ENCODE measurements around the gene TP53AIP1.

Gene TP53AIP1

GRCh38 chr11:128963744-128964325 lies 21.2 kb upstream of the TP53AIP1 start:
- Histone ChIP-seq H3K27ac (ENCODE audit: low read depth, low read length) (no peak overlapping the region), H3K4me1 (ENCODE audit: control insufficient read depth in 1 of 2, insufficient read depth in 2 of 2, low read length in 2 of 2) (peaks cover 5% of the 10 kb centered on the region in 2 donors), H3K9me3 (ENCODE audit: control insufficient read depth in 1 of 2, low read length in 2 of 2) (no peaks in the 10 kb centered on the region), H3K27me3 (ENCODE audit: control insufficient read depth in 1 of 2, insufficient read depth in 2 of 2, low read length in 2 of 2) (no peaks in the 10 kb centered on the region), H3K9ac (ENCODE audit: low read depth in 1 of 2, low read length in 2 of 2) (no peak overlapping the region), H3K36me3 (ENCODE audit: control insufficient read depth in 1 of 2, insufficient read depth in 2 of 2, low read length in 2 of 2) (peaks cover 4 to 33% of the 10 kb centered on the region in 2 donors), H3K4me3 (ENCODE audit: low read depth in 1 of 2, low read length in 2 of 2) (no peak overlapping the region)

GRCh38 chr11:128962896-128963295 lies 20.2 kb upstream of the TP53AIP1 start:
- peaks cover 5% of the 10 kb centered on the region in 2 donors for H3K4me1 ChIP-seq (ENCODE audit: control insufficient read depth in 1 of 2, insufficient read depth in 2 of 2, low read length in 2 of 2)
- no peak overlapping the region for H3K4me3 ChIP-seq (ENCODE audit: low read depth in 1 of 2, low read length in 2 of 2)

GRCh38 chr11:128961645-128962044 lies 19.0 kb upstream of the TP53AIP1 start:
- Histone ChIP-seq H3K27ac (ENCODE audit: low read depth, low read length) (no peak overlapping the region), H3K4me1 (ENCODE audit: control insufficient read depth in 1 of 2, insufficient read depth in 2 of 2, low read length in 2 of 2) (peaks cover 5% of the 10 kb centered on the region in 2 donors), H3K9me3 (ENCODE audit: control insufficient read depth in 1 of 2, low read length in 2 of 2) (no peaks in the 10 kb centered on the region), H3K9ac (ENCODE audit: low read depth in 1 of 2, low read length in 2 of 2) (no peak overlapping the region), H3K4me3 (ENCODE audit: low read depth in 1 of 2, low read length in 2 of 2) (no peak overlapping the region), H3K36me3 (ENCODE audit: control insufficient read depth in 1 of 2, insufficient read depth in 2 of 2, low read length in 2 of 2) (peaks cover 4 to 21% of the 10 kb centered on the region in 2 donors), H3K27me3 (ENCODE audit: control insufficient read depth in 1 of 2, insufficient read depth in 2 of 2, low read length in 2 of 2) (no peaks in the 10 kb centered on the region)

More at GRCh38 chr11:128962896-128963295, 20.2 kb upstream of the TP53AIP1 start:
- no peak overlapping the region for H3K27ac ChIP-seq (ENCODE audit: low read depth, low read length)
- H3K27me3 ChIP-seq (ENCODE audit: control insufficient read depth in 1 of 2, insufficient read depth in 2 of 2, low read length in 2 of 2), result no peaks in the 10 kb centered on the region
- H3K9ac ChIP-seq (ENCODE audit: low read depth in 1 of 2, low read length in 2 of 2), result no peak overlapping the region
- H3K9me3 ChIP-seq (ENCODE audit: control insufficient read depth in 1 of 2, low read length in 2 of 2), result no peaks in the 10 kb centered on the region
- H3K36me3 ChIP-seq (ENCODE audit: control insufficient read depth in 1 of 2, insufficient read depth in 2 of 2, low read length in 2 of 2), result peaks cover 4 to 26% of the 10 kb centered on the region in 2 donors

GRCh38 chr11:128957202-128957482 lies 14.5 kb upstream of the TP53AIP1 start:
- no peak overlapping the region for H3K27ac ChIP-seq (ENCODE audit: low read depth, low read length)
- peaks cover 0 to 12% of the 10 kb centered on the region in 2 donors for H3K36me3 ChIP-seq (ENCODE audit: control insufficient read depth in 1 of 2, insufficient read depth in 2 of 2, low read length in 2 of 2)
- H3K9ac ChIP-seq (ENCODE audit: low read depth in 1 of 2, low read length in 2 of 2), result no peak overlapping the region
- H3K9me3 ChIP-seq (ENCODE audit: control insufficient read depth in 1 of 2, low read length in 2 of 2), result no peaks in the 10 kb centered on the region
- H3K27me3 ChIP-seq (ENCODE audit: control insufficient read depth in 1 of 2, insufficient read depth in 2 of 2, low read length in 2 of 2), result no peaks in the 10 kb centered on the region
- no peaks in the 10 kb centered on the region for H3K4me1 ChIP-seq (ENCODE audit: control insufficient read depth in 1 of 2, insufficient read depth in 2 of 2, low read length in 2 of 2)
- H3K4me3 ChIP-seq (ENCODE audit: low read depth in 1 of 2, low read length in 2 of 2), result no peak overlapping the region

GRCh38 chr11:128956401-128957201 lies 13.9 kb upstream of the TP53AIP1 start:
- Histone ChIP-seq H3K27ac (ENCODE audit: low read depth, low read length) (no peak overlapping the region), H3K27me3 (ENCODE audit: control insufficient read depth in 1 of 2, insufficient read depth in 2 of 2, low read length in 2 of 2) (no peaks in the 10 kb centered on the region), H3K9ac (ENCODE audit: low read depth in 1 of 2, low read length in 2 of 2) (no peak overlapping the region), H3K36me3 (ENCODE audit: control insufficient read depth in 1 of 2, insufficient read depth in 2 of 2, low read length in 2 of 2) (peaks cover 0 to 12% of the 10 kb centered on the region in 2 donors), H3K4me1 (ENCODE audit: control insufficient read depth in 1 of 2, insufficient read depth in 2 of 2, low read length in 2 of 2) (no peaks in the 10 kb centered on the region), H3K9me3 (ENCODE audit: control insufficient read depth in 1 of 2, low read length in 2 of 2) (no peaks in the 10 kb centered on the region), H3K4me3 (ENCODE audit: low read depth in 1 of 2, low read length in 2 of 2) (no peak overlapping the region)

GRCh38 chr11:128955636-128956035 lies 13.0 kb upstream of the TP53AIP1 start:
- Histone ChIP-seq H3K9me3 (ENCODE audit: control insufficient read depth in 1 of 2, low read length in 2 of 2) (no peaks in the 10 kb centered on the region), H3K27ac (ENCODE audit: low read depth, low read length) (no peak overlapping the region), H3K4me3 (ENCODE audit: low read depth in 1 of 2, low read length in 2 of 2) (no peak overlapping the region), H3K9ac (ENCODE audit: low read depth in 1 of 2, low read length in 2 of 2) (no peak overlapping the region), H3K36me3 (ENCODE audit: control insufficient read depth in 1 of 2, insufficient read depth in 2 of 2, low read length in 2 of 2) (peaks cover 0 to 7% of the 10 kb centered on the region in 2 donors), H3K4me1 (ENCODE audit: control insufficient read depth in 1 of 2, insufficient read depth in 2 of 2, low read length in 2 of 2) (no peaks in the 10 kb centered on the region), H3K27me3 (ENCODE audit: control insufficient read depth in 1 of 2, insufficient read depth in 2 of 2, low read length in 2 of 2) (no peaks in the 10 kb centered on the region)

- Histone ChIP-seq H3K4me1 (ENCODE audit: control insufficient read depth in 1 of 2, insufficient read depth in 2 of 2, low read length in 2 of 2) (no peaks in the 10 kb centered on the region), H3K36me3 (ENCODE audit: control insufficient read depth in 1 of 2, insufficient read depth in 2 of 2, low read length in 2 of 2) (no peaks in the 10 kb centered on the region), H3K27me3 (ENCODE audit: control insufficient read depth in 1 of 2, insufficient read depth in 2 of 2, low read length in 2 of 2) (no peaks in the 10 kb centered on the region), H3K9me3 (ENCODE audit: control insufficient read depth in 1 of 2, low read length in 2 of 2) (no peaks in the 10 kb centered on the region), H3K9ac (ENCODE audit: low read depth in 1 of 2, low read length in 2 of 2) (no peak overlapping the region), H3K4me3 (ENCODE audit: low read depth in 1 of 2, low read length in 2 of 2) (no peak overlapping the region), H3K27ac (ENCODE audit: low read depth, low read length) (no peak overlapping the region)
Observed at GRCh38 chr11:128953151-128953550, 10.5 kb upstream of the TP53AIP1 start.

- Histone ChIP-seq H3K4me1 (ENCODE audit: control insufficient read depth in 1 of 2, insufficient read depth in 2 of 2, low read length in 2 of 2) (peaks cover 0 to 5% of the 10 kb centered on the region in 2 donors), H3K36me3 (ENCODE audit: control insufficient read depth in 1 of 2, insufficient read depth in 2 of 2, low read length in 2 of 2) (no peaks in the 10 kb centered on the region), H3K9me3 (ENCODE audit: control insufficient read depth in 1 of 2, low read length in 2 of 2) (no peaks in the 10 kb centered on the region), H3K4me3 (ENCODE audit: low read depth in 1 of 2, low read length in 2 of 2) (no peak overlapping the region), H3K27ac (ENCODE audit: low read depth, low read length) (no peak overlapping the region), H3K9ac (ENCODE audit: low read depth in 1 of 2, low read length in 2 of 2) (no peak overlapping the region), H3K27me3 (ENCODE audit: control insufficient read depth in 1 of 2, insufficient read depth in 2 of 2, low read length in 2 of 2) (no peaks in the 10 kb centered on the region)
Observed at GRCh38 chr11:128949791-128950454, 7.3 kb upstream of the TP53AIP1 start.

GRCh38 chr11:128948583-128948982 lies 5.9 kb upstream of the TP53AIP1 start:
- Histone ChIP-seq H3K27me3 (ENCODE audit: control insufficient read depth in 1 of 2, insufficient read depth in 2 of 2, low read length in 2 of 2) (no peaks in the 10 kb centered on the region), H3K36me3 (ENCODE audit: control insufficient read depth in 1 of 2, insufficient read depth in 2 of 2, low read length in 2 of 2) (no peaks in the 10 kb centered on the region), H3K9me3 (ENCODE audit: control insufficient read depth in 1 of 2, low read length in 2 of 2) (no peaks in the 10 kb centered on the region), H3K9ac (ENCODE audit: low read depth in 1 of 2, low read length in 2 of 2) (no peak overlapping the region), H3K4me1 (ENCODE audit: control insufficient read depth in 1 of 2, insufficient read depth in 2 of 2, low read length in 2 of 2) (peaks cover 0 to 5% of the 10 kb centered on the region in 2 donors), H3K4me3 (ENCODE audit: low read depth in 1 of 2, low read length in 2 of 2) (no peak overlapping the region), H3K27ac (ENCODE audit: low read depth, low read length) (no peak overlapping the region)

- Histone ChIP-seq H3K27ac (ENCODE audit: low read depth, low read length) (no peak overlapping the region), H3K27me3 (ENCODE audit: control insufficient read depth in 1 of 2, insufficient read depth in 2 of 2, low read length in 2 of 2) (no peaks in the 10 kb centered on the region), H3K9ac (ENCODE audit: low read depth in 1 of 2, low read length in 2 of 2) (no peak overlapping the region), H3K9me3 (ENCODE audit: control insufficient read depth in 1 of 2, low read length in 2 of 2) (no peaks in the 10 kb centered on the region), H3K36me3 (ENCODE audit: control insufficient read depth in 1 of 2, insufficient read depth in 2 of 2, low read length in 2 of 2) (no peaks in the 10 kb centered on the region), H3K4me1 (ENCODE audit: control insufficient read depth in 1 of 2, insufficient read depth in 2 of 2, low read length in 2 of 2) (peaks cover 0 to 5% of the 10 kb centered on the region in 2 donors), H3K4me3 (ENCODE audit: low read depth in 1 of 2, low read length in 2 of 2) (no peak overlapping the region)
Observed at GRCh38 chr11:128947773-128948172, 5.1 kb upstream of the TP53AIP1 start.
